Stimulated activated naive B cell treated with anti-CD40 and anti-IgM and Interleukin-4, amounts not matched to agents 10 μg/mL and 1 μg/mL and 100 μg/mL, for 72 hours (primary cell): ENCODE data around the gene ZNF700.
"Not testable (repeated sequence)": the region's sequence is repeated elsewhere in the genome, so short reads cannot be mapped to it uniquely, and the experiment has no call there.

Experiments
- ATAC-seq, 2 donors: fragments of 150-1000 bp; cut with Tn5 transposase; replicated peaks; 2 replicates each; pipeline ENCODE4 v1.10.0; 2021; ENCODE audit warnings: moderate library complexity in 1 of 2
- DNase-seq: peaks from one replicate; pipeline ENCODE4 v3.0.0; 2021
- H3K27ac Mint-ChIP-seq: one replicate; pipeline ENCODE4 v1.8.0; 2022; ENCODE audit warnings: mild to moderate bottlenecking, mixed read lengths
- H3K27me3 Mint-ChIP-seq, 2 donors: one replicate each; pipeline ENCODE4 v1.8.0; 2022; ENCODE audit warnings: mixed read lengths in 2 of 2
- H3K36me3 Mint-ChIP-seq, 2 donors: one replicate each; pipeline ENCODE4 v1.8.0; 2022; ENCODE audit warnings: mixed read lengths in 2 of 2, mild to moderate bottlenecking in 1 of 2
- H3K4me1 Mint-ChIP-seq, 2 donors: one replicate each; pipeline ENCODE4 v1.8.0; 2022; ENCODE audit warnings: mixed read lengths in 2 of 2, mild to moderate bottlenecking in 1 of 2
- H3K4me3 Mint-ChIP-seq, 2 donors: one replicate each; pipeline ENCODE4 v1.8.0; 2022; ENCODE audit warnings: mild to moderate bottlenecking in 2 of 2, mixed read lengths in 2 of 2, moderate library complexity in 1 of 2
- H3K9me3 Mint-ChIP-seq, 2 donors: one replicate each; pipeline ENCODE4 v1.8.0; 2022; ENCODE audit warnings: mixed read lengths in 2 of 2, mild to moderate bottlenecking in 1 of 2

Gene ZNF700

GRCh38 chr19:11924886-11925650 is at the start of gene ZNF700:
Gene ZNF700, plus strand, starts transcription at chr19:11925107. Its CDS starts 104 bp downstream, at chr19:11925211.
- Mint-ChIP-seq H3K27ac (peak within 1 kb of the TSS; percentile 100), H3K4me1 (peaks cover 30 to 49% of the 10 kb centered on the region in 2 donors), H3K27me3 (peaks cover 0 to 3% of the 10 kb centered on the region in 2 donors), H3K36me3 (peaks cover 5 to 19% of the 10 kb centered on the region in 2 donors), H3K4me3 (peak within 1 kb of the TSS; percentile 89 to 95), H3K9me3 (peaks cover 0 to under 1% of the 10 kb centered on the region in 2 donors)
- DNase-seq: peak; percentile 95
- peak; percentile 88 to 92 for ATAC-seq

- H3K27ac Mint-ChIP-seq: peak overlapping the region; percentile 15
- DNase-seq, H3K4me3 Mint-ChIP-seq, H3K27me3 Mint-ChIP-seq, H3K36me3 Mint-ChIP-seq, H3K4me1 Mint-ChIP-seq, H3K9me3 Mint-ChIP-seq: not testable (repeated sequence)
- ATAC-seq: peak; percentile 45 to 47
Measured at GRCh38 chr19:11879687-11880266, 45.1 kb upstream of the ZNF700 start.

- H3K9me3 Mint-ChIP-seq: peaks cover 0 to 3% of the 10 kb centered on the region in 2 donors
- no peaks in the 10 kb centered on the region for H3K27me3 Mint-ChIP-seq
- H3K27ac Mint-ChIP-seq: no peak overlapping the region
- H3K4me3 Mint-ChIP-seq: no peak overlapping the region
- ATAC-seq (no peak), DNase-seq (no peak)
- H3K36me3 Mint-ChIP-seq: peaks cover 1 to 4% of the 10 kb centered on the region in 2 donors
- H3K4me1 Mint-ChIP-seq: peaks cover 5 to 7% of the 10 kb centered on the region in 2 donors
Measured at GRCh38 chr19:11880598-11880997, 44.3 kb upstream of the ZNF700 start.

- ATAC-seq: peak; percentile 78 to 87
- H3K4me3 Mint-ChIP-seq: no peak overlapping the region
- peaks cover 1 to 4% of the 10 kb centered on the region in 2 donors for H3K36me3 Mint-ChIP-seq
- peaks cover 5 to 7% of the 10 kb centered on the region in 2 donors for H3K4me1 Mint-ChIP-seq
- peak; percentile 48 for DNase-seq
- peaks cover 2 to 4% of the 10 kb centered on the region in 2 donors for H3K9me3 Mint-ChIP-seq
- no peak overlapping the region for H3K27ac Mint-ChIP-seq
- no peaks in the 10 kb centered on the region for H3K27me3 Mint-ChIP-seq
Measured at GRCh38 chr19:11881151-11881800, 43.6 kb upstream of the ZNF700 start.

GRCh38 chr19:11882606-11883005 is 42.3 kb upstream of the ZNF700 start:
- peaks cover 6 to 13% of the 10 kb centered on the region in 2 donors for H3K4me1 Mint-ChIP-seq
- DNase-seq (no peak), ATAC-seq (no peak)
- H3K27ac Mint-ChIP-seq: no peak overlapping the region
- no peaks in the 10 kb centered on the region for H3K27me3 Mint-ChIP-seq
- peaks cover 4 to 5% of the 10 kb centered on the region in 2 donors for H3K9me3 Mint-ChIP-seq
- H3K4me3 Mint-ChIP-seq: no peak overlapping the region
- peaks cover 1 to 10% of the 10 kb centered on the region in 2 donors for H3K36me3 Mint-ChIP-seq

GRCh38 chr19:11887234-11887610 is 37.7 kb upstream of the ZNF700 start:
- ATAC-seq (peak; percentile 14 to 29), DNase-seq (no peak)
- peaks cover 3 to 4% of the 10 kb centered on the region in 2 donors for H3K9me3 Mint-ChIP-seq
- peaks cover 14 to 20% of the 10 kb centered on the region in 2 donors for H3K4me1 Mint-ChIP-seq
- peak overlapping the region; percentile 90 for H3K27ac Mint-ChIP-seq
- H3K4me3 Mint-ChIP-seq: peak overlapping the region; percentile 87 to 91
- H3K36me3 Mint-ChIP-seq: peaks cover 0 to 6% of the 10 kb centered on the region in 2 donors
- H3K27me3 Mint-ChIP-seq: peaks cover 0 to 7% of the 10 kb centered on the region in 2 donors

- Mint-ChIP-seq H3K4me1 (peaks cover 14 to 20% of the 10 kb centered on the region in 2 donors), H3K4me3 (peak within 1 kb of the TSS; percentile 87 to 91), H3K9me3 (peaks cover 3 to 4% of the 10 kb centered on the region in 2 donors), H3K27me3 (peaks cover 0 to 7% of the 10 kb centered on the region in 2 donors), H3K27ac (peak within 1 kb of the TSS; percentile 90), H3K36me3 (peaks cover 0 to 6% of the 10 kb centered on the region in 2 donors)
- ATAC-seq: peak; percentile 90 to 92
- peak; percentile 53 for DNase-seq
Measured at GRCh38 chr19:11887611-11888531, 37.0 kb upstream of the ZNF700 start, which contains the start of gene ZNF69. Gene ZNF69, plus strand, starts transcription at chr19:11887782. Its CDS starts 142 bp downstream, at chr19:11887924.

GRCh38 chr19:11889901-11890300 is 35.0 kb upstream of the ZNF700 start:
- peaks cover 18 to 29% of the 10 kb centered on the region in 2 donors for H3K4me1 Mint-ChIP-seq
- not testable (repeated sequence) for H3K9me3 Mint-ChIP-seq, H3K27me3 Mint-ChIP-seq, H3K27ac Mint-ChIP-seq, DNase-seq, H3K4me3 Mint-ChIP-seq, ATAC-seq
- H3K36me3 Mint-ChIP-seq: peaks cover 0 to 14% of the 10 kb centered on the region in 2 donors

GRCh38 chr19:11890634-11891033 is 34.3 kb upstream of the ZNF700 start:
- Mint-ChIP-seq H3K27ac (no peak overlapping the region), H3K4me1 (peaks cover 22 to 29% of the 10 kb centered on the region in 2 donors)

GRCh38 chr19:11894851-11895250 is 30.1 kb upstream of the ZNF700 start:
- Mint-ChIP-seq H3K27ac (no peak overlapping the region), H3K4me3 (no peak overlapping the region), H3K27me3 (no peaks in the 10 kb centered on the region), H3K4me1 (peaks cover 8 to 9% of the 10 kb centered on the region in 2 donors), H3K9me3 (no peaks in the 10 kb centered on the region), H3K36me3 (peaks cover 0 to 13% of the 10 kb centered on the region in 2 donors)
- DNase-seq (no peak), ATAC-seq (no peak)

More at GRCh38 chr19:11890634-11891033, 34.3 kb upstream of the ZNF700 start:
- Mint-ChIP-seq H3K4me3 (no peak overlapping the region), H3K27me3 (peaks cover 0 to 7% of the 10 kb centered on the region in 2 donors), H3K9me3 (peaks cover 3 to 4% of the 10 kb centered on the region in 2 donors), H3K36me3 (peaks cover 0 to 19% of the 10 kb centered on the region in 2 donors)
- DNase-seq (no peak), ATAC-seq (no peak)

GRCh38 chr19:11902228-11902627 is 22.7 kb upstream of the ZNF700 start:
- peaks cover 29 to 36% of the 10 kb centered on the region in 2 donors for H3K36me3 Mint-ChIP-seq
- H3K4me3 Mint-ChIP-seq: no peak overlapping the region
- no peak overlapping the region for H3K27ac Mint-ChIP-seq
- peaks cover 3 to 5% of the 10 kb centered on the region in 2 donors for H3K4me1 Mint-ChIP-seq
- no peaks in the 10 kb centered on the region for H3K27me3 Mint-ChIP-seq
- peak; percentile 51 to 80 for ATAC-seq
- no peak for DNase-seq
- peaks cover 16 to 17% of the 10 kb centered on the region in 2 donors for H3K9me3 Mint-ChIP-seq

GRCh38 chr19:11905928-11906327 is 19.0 kb upstream of the ZNF700 start:
- Mint-ChIP-seq H3K27ac (no peak overlapping the region), H3K27me3 (no peaks in the 10 kb centered on the region), H3K9me3 (peaks cover 28 to 30% of the 10 kb centered on the region in 2 donors), H3K4me3 (no peak overlapping the region), H3K36me3 (peaks cover 32 to 43% of the 10 kb centered on the region in 2 donors), H3K4me1 (peaks cover 3 to 5% of the 10 kb centered on the region in 2 donors)
- DNase-seq (no peak), ATAC-seq (no peak)

GRCh38 chr19:11911937-11912336 is 13.0 kb upstream of the ZNF700 start:
- not testable (repeated sequence) for DNase-seq, H3K27me3 Mint-ChIP-seq, H3K27ac Mint-ChIP-seq, ATAC-seq, H3K4me3 Mint-ChIP-seq, H3K4me1 Mint-ChIP-seq
- Mint-ChIP-seq H3K9me3 (peaks cover 23 to 26% of the 10 kb centered on the region in 2 donors), H3K36me3 (peaks cover 3 to 13% of the 10 kb centered on the region in 2 donors)
